ENCODE results near the gene SERPINC1.
"Not testable (repeated sequence)": the region's sequence is repeated elsewhere in the genome, so short reads cannot be mapped to it uniquely, and the experiment has no call there.

Gene SERPINC1

DNA sequence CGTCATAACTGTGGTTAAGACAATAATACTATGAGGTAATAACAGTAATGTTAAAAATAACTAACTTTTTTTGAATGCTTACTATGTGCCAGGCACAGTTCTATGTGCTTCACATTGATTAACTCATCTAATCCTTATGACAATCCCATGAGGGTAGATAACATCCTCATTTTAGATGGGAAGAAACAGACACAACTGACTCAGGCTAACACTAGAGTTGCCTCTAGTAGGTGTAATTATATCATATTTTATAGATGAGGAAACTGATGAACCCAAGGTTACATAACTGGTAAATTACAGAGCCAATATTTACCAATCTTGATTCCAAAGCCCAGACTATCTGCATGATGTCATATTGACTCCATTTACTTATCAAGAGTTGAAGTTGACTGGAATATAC, 23.5 kb downstream of the SERPINC1 start:
- in situ Hi-C loops (cut with HindIII; ENCODE audit: low sequenced_read_pairs): no loop called here

DNA sequence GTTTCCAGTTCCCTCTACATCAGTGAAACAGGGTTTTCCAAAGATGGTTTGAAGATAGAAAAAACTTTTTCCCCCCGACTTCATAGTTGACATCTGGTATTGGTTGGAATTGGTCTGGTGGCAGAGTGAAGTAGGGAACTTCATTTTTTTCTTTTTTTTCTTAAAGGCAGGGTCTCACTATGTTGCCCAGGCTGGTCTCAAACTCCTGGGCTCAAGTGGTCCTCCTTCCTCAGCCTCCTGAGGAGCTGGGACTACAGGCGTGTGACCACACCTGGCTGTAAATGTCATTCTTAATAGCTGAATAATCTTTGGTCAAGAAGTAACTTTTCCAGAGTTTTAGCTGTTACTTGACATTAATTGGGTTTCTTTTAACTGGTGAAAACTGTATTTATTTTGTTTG, 27.2 kb downstream of the SERPINC1 start:
- in situ Hi-C loops (cut with HindIII; ENCODE audit: low sequenced_read_pairs): no loop called here

DNA sequence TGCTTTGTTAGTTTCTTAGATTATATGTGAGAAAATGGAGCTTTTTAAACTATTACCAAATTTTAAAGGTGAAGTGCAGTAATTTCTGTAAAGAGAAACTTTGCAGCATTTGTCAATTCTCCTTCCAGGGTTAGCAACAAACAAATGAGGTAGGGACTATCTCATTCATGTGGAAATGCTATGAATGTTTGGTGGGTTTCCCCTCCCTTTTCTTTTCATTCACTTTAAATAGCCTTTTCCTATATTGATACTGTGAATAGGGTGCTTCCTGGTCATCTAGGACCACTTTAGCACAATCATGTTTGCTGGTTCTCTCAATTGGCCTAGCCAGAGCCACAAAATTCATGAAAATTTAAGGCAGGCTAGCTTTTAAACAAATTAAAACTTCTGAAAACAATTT, 28.4 kb downstream of the SERPINC1 start:
- in situ Hi-C loops (cut with HindIII; ENCODE audit: low sequenced_read_pairs): no loop called here

DNA sequence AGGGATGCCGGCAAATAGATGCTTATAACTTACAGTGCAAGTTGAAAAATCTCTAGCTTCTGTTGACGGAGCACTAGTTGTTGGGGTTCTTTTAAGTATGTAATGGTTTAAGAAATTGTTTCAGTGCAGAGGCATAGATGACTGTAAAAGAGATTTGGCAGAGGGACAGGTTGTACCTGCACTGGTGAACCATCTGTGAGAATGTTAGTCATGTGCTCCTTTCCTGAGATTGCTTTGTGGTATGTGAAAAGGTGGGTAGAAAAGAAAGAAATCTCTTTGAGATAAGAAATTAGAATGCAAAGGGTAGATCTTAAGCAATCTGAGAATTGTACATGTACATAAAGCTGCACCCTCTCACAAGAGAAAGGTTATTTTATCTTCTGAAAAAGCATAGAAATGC, 29.5 kb downstream of the SERPINC1 start:
- in situ Hi-C loops (cut with HindIII; ENCODE audit: low sequenced_read_pairs): no loop called here

DNA sequence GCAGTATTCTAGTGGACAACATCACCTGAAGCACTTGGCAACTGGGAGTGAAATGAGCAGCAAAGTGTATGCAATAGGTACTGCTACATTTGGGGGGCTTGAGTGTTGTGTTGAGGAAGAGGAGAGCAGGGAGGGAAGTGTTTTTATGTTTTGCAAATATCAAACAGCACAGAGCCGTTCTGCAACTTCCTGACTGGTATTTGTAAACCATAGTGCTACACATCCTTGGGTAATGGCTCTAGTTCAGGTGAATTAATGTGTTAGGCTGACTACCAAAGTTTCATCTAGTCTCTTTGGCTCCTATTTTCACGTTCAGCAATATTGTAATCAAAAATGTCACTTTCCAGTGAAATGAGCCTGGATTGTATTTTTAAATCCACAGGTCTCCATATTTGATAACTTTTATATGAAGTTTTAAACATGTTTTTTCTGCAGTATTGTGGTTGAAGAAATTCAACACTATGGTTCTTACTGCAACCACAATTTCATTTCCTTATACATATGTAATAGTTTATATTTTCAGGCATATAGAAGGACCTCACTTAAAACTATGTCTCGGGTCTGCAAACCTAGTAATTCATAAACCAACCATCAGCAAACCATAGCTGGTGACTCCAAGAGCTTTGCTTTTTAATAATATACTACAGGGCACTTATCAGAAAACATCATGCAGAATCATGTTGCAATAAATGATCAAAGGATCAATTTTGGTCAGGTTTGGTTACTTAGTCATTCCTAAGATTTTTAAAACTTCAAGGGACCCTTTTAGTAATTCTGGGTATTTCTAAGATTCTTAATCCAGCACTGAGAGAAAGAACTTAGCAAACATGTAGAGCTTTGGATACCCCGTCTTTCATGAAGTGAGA, 30.1 kb downstream of the SERPINC1 start:
- in situ Hi-C loops (cut with HindIII; ENCODE audit: low sequenced_read_pairs): no loop called here

DNA sequence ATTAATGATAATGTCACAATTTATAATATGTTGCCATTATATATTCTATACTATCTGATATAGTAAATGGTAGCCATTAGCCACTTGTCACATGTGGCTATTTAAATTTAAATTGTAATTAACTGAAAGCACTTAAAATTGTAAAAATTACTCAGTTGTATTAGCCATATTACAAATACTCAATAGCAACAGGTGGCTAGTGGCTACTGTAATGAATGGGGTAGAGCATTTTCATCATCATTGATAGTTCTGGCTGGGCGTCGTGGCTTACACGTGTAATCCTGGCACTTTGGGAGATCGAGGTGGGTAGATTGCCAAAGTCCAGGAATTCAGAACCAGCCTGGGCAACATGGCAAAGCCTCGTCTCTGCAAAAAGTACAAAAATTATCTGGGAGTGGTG, 32.4 kb downstream of the SERPINC1 start:
- in situ Hi-C loops (cut with HindIII; ENCODE audit: low sequenced_read_pairs): no loop called here

DNA sequence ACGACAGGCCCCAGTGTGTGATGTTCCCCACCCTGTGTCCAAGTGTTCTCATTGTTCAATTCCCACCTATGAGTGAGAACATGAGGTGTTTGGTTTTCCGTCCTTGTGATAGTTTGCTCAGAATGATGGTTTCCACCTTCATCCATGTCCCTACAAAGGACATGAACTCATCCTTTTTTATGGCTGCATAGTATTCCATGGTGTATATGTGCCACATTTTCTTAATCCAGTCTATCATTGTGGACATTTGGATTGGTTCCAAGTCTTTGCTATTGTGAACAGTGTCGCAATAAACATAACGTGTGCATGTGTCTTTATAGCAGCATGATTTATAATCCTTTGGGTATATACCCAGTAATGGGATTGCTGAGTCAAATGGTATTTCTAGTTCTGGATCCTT, 36.0 kb downstream of the SERPINC1 start:
- in situ Hi-C loops (cut with HindIII; ENCODE audit: low sequenced_read_pairs): not testable (repeated sequence)

DNA sequence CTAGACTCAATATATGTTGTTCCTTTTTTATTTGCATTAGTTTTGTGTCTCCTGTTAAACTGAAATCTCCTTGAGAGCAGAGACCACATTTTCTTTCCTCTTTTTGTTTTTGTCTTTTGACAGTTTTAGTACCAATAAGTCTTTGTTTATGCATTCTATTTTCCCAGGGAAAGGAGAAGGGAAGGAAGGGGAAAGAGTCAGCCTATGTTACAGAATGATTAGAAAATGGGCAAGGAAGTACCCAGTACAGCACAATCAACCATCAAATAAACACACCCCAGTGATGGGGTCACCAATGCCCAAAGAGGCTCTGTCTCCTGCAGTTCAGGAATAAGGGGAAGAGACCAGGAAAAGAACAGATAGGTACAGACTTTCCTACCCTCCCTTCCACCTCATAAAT, 38.9 kb downstream of the SERPINC1 start:
- in situ Hi-C loops (cut with HindIII; ENCODE audit: low sequenced_read_pairs): loop anchor here (10.0 kb wide), 1 partner anchor 197 kb away; no protein-coding TSS in a partner anchor

DNA sequence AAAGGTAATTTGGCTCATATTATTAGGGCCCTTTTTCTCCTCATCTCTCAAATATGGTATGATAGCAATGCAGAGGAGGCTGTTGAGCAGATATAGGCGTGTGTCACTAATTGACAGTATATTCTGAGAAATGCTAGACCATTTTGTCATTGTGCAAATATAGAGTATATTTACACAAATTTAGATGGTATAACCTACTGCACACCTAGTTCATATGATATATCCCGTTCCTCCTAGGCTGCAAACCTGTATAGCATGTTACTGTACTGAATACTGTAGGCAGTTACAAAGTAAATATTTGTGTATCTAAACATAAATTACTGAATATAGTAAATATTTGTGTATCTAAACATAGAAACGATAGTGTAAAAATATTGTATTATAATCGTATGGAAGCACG, 40.4 kb downstream of the SERPINC1 start:
- in situ Hi-C loops (cut with HindIII; ENCODE audit: low sequenced_read_pairs): loop anchor here (10.0 kb wide), 1 partner anchor 198 kb away; no protein-coding TSS in a partner anchor

DNA sequence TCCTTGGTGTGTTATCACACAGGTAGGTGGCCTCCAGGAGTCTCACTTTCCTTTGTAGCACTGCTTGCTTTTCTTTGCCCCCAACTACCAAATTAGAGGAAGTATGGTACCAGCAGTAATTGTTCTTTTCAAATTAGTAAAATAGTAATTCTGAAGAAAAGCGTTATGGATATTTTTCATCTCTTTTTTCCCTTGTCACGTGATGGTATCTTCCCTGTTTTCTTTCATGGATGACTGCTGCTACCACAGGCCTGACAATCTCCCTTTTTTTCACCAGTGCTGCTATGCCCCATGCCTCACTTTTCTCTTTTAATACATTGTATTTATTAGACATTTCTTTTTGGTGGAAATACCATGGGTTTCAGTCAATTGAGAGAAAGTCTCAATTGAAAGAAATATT, 45.6 kb downstream of the SERPINC1 start:
- in situ Hi-C loops (cut with HindIII; ENCODE audit: low sequenced_read_pairs): loop anchor here (10.0 kb wide), 1 partner anchor 203 kb away; no protein-coding TSS in a partner anchor

DNA sequence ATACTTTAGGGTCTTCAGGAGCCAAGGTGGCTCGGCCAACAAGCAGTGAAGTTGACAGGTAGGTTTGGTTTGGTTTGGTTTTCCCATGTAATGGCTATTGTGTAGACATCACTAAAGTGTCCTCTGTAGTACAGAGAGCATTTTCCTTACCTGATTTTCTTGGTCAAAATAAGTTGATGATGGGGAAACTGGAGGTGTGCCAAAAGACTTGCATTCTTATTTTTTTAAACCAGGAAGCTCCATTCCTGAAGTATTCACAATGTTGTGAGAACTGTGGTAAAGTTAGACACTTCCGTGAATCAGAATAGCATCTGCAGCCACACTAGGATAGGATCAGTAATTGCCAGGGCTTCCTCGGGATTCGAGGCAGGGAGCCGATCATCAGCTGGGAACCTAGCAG, 46.0 kb downstream of the SERPINC1 start:
- in situ Hi-C loops (cut with HindIII; ENCODE audit: low sequenced_read_pairs): loop anchor here (10.0 kb wide), 1 partner anchor 204 kb away; no protein-coding TSS in a partner anchor

DNA sequence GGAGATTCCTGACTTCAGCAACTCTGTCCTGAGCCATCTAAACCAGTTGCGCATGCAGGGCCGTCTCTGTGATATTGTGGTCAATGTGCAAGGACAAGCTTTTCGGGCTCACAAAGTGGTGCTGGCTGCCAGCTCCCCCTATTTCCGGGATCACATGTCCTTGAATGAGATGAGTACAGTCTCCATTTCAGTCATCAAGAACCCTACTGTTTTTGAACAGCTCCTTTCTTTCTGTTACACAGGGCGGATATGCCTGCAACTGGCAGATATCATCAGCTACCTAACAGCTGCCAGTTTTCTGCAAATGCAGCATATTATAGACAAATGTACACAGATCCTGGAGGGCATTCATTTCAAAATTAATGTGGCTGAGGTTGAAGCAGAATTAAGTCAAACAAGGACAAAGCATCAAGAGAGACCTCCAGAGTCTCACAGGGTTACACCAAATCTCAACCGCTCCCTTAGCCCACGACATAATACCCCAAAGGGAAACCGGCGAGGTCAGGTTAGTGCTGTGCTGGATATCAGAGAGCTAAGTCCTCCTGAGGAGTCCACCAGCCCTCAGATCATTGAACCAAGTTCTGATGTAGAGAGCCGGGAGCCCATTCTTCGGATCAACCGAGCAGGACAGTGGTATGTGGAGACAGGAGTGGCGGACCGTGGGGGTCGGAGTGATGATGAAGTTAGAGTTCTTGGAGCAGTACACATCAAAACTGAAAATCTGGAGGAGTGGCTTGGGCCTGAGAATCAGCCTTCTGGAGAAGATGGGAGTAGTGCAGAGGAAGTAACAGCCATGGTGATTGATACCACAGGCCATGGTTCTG, 46.7 kb downstream of the SERPINC1 start:
- in situ Hi-C loops (cut with HindIII; ENCODE audit: low sequenced_read_pairs): loop anchor here (10.0 kb wide), 1 partner anchor 204 kb away; no protein-coding TSS in a partner anchor

DNA sequence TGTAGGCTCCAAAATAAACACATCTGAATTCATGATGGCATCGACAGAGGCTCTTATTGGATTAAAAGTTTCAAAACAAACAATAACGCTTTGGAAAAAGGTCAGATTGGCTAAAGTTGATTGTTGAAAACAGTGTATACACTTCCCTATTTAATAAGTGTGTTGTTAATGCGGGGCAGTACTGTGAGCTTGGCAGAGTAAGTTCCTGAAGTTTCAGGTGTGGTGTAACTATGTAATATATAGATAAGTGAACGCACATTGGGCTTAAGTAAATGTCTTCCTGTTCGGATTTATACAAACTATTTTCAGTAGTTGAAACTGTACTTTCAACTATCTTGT, 48.1 kb downstream of the SERPINC1 start:
- in situ Hi-C loops (cut with HindIII; ENCODE audit: low sequenced_read_pairs): no loop called here

DNA sequence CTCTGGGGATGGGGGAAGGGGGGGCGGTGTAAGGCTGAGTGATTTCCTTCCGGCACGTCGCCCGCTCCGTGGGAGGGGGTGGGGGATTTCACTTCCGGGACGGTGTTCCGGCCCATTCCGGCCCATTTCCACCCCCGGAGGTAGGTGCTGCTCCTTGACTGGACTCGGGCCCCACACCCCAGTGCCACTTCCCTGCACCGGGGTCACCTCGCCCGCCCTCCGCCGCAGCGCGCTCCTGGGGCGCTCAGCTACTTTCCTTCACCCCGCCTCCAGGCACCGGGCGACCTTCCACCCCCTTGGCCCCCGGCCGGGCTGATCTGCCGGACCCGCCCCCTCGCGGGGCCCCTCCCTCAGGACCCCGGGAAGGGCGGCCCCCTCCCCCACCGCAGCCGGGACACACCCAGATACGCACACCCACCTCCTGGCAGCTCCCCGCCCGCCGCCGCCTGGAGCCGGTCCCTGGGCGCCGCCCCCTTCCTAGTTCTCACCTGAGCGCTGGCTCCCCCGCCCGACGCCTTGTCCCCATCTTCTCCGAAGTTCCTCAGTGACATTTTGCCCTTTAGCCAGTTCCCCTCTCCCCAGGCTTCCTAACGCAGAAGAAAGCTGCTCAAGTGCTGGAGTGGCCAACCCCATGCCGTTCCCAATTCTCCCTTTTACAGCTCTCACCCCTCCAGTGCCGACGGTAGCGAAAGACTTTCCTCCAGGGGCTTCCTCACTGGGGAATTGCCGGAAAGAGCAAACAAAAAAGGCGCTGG, 48.7 kb downstream of the SERPINC1 start, which contains the start of gene ZBTB37:
Gene ZBTB37 (plus strand): TSS at position 115 of the 755 bp plus-strand sequence. CDS start 1,846 bp downstream, outside the sequence.
- in situ Hi-C loops (cut with HindIII; ENCODE audit: low sequenced_read_pairs): no loop called here

DNA sequence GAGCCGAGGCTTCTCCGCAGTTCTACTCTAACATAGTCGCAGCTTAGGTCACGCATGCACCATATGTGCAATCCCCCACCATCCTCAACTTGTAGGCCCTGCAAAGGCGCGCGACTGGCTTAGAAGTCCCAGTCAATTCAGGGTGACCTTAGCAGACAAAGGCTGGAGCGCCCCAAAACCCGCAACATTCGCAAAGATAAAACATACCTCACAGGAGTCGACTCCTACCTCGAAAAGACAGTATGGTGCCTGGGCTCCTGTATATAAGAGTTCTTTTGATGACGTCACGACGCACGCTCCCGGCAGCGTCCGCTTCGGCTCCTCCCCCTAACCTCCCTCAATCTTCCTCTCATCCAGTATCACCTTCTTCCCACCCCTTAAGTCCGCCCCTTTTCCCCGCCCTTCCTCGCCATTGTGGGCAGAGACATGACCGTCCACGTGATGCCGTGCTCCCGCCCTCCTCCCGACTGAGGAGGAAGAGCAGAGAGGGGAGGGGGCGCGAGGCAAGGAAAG, 49.3 kb downstream of the SERPINC1 start, which contains the start of gene GAS5:
Gene GAS5 (minus strand): TSS at position 237 of the 513 bp plus-strand sequence.
- in situ Hi-C loops (cut with HindIII; ENCODE audit: low sequenced_read_pairs): no loop called here

DNA sequence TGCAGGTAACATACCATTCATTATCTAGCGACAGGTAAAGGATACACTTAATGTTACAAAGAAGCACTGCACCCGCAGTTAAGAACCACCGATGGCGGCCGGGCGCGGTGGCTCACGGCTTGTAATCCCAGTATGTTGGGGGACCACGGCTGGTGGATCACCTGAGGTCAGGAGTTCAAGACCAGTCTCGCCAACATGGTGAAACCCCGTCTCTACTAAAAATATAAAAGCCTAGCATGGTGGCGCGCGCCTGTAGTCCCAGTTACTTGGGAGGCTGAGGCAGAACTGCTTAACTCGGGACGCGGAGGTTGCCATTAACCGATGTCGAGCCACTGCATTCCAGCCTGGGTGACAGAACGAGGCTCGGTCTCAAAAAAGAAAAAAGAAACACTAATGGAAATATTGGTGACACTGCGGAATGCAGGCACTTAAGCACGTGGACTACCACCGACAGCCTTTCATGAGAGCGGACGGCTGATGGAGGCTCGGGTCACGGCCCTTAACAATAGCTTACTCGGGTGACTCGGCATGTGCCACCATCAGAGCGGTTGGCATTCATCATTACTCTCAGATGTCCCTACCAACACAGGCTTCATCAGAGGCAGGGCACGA, 49.9 kb downstream of the SERPINC1 start:
- in situ Hi-C loops (cut with HindIII; ENCODE audit: low sequenced_read_pairs): no loop called here

DNA sequence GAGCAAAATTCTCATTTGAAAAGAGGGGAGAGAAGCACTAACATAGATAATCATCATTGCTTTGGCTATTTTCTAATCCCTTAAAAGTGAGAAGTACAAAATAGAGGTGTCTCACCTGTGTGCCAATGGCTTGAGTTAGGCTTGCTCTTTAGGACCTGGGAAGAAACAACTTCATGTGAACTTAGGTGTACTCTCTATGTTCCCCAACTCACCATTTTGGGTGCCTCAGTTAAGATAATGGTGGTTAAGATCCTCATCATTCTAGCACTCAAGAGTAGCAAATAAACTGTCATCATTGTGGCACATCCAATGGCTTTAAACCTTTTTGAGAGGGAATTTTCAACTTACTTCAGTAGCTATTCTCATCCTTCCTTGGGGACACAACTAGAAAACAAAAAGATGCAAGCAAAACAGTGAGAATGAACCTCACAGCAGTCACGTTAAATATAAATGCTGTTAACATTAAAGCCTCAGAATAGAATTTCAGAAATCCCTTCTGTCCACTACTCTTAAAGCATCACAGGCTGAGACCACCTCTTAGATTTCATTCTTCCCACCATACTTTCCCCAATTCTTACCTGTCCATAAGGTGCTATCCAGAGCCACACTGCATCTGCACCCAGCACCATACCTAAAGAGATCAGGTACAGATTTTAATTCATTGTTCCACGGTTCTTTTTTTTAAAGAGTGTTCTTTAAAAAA, 50.6 kb downstream of the SERPINC1 start:
- in situ Hi-C loops (cut with HindIII; ENCODE audit: low sequenced_read_pairs): no loop called here

DNA sequence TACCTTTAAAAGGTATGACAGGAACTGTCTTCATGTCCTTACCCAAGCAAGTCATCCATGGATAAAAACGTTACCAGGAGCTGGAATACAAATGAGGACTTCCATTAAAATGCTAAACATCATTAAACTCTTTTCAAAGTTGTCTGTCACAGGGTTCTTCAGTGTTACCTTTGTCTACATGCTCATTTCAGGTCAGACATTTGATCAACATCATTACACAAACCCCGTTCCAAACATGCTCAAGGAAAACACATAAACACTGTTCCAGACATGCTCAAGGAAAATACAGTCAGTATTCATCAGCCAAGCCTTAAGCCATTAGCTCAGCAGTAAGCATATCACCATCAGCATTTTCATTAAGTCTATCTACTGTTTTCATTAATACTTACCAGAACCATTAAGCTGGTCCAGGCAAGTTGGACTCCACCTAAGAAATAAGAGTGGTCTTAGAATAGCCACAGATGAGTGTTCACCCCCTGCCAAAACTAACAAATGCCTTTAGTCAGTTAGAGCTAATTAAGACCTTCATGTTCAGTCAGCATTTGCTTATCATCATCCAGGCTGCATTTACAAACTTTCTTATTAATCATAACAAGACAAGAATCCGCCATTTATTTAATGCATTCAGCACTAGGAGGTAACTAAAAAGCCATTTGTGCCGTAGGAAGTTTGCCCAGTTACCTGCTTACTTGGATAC, 51.5 kb downstream of the SERPINC1 start:
- in situ Hi-C loops (cut with HindIII; ENCODE audit: low sequenced_read_pairs): no loop called here

Data from endothelial cell of hepatic sinusoid (primary cell).